GM21717 (cell line): ENCODE measurements around the gene MYO1E.
"Not testable (repeated sequence)": the region's sequence is repeated elsewhere in the genome, so short reads cannot be mapped to it uniquely, and the experiment has no call there.

ENCODE experiments used
- ATAC-seq: cut with Tn5 transposase; IDR thresholded peaks from one replicate; pipeline ENCODE4 v1.9.1; 2021; ENCODE audit warnings: mild to moderate bottlenecking, moderate library complexity; ENCODE audit not compliant: unreplicated experiment

The MYO1E gene

GRCh38 chr15:59174151-59174834, 198.4 kb downstream of the MYO1E start:
- ATAC-seq: no peak

- no peak for ATAC-seq
Measured at GRCh38 chr15:59173194-59173593, 199.5 kb downstream of the MYO1E start.

- ATAC-seq: no peak
Measured at GRCh38 chr15:59172289-59172901, 200.3 kb downstream of the MYO1E start.

GRCh38 chr15:59171067-59171397, 201.6 kb downstream of the MYO1E start:
- ATAC-seq: no peak

- no peak for ATAC-seq
Measured at GRCh38 chr15:59170295-59171066, 202.2 kb downstream of the MYO1E start.

- no peak for ATAC-seq
Measured at GRCh38 chr15:59169251-59169708, 203.4 kb downstream of the MYO1E start.

- no peak for ATAC-seq
Measured at GRCh38 chr15:59168536-59168935, 204.1 kb downstream of the MYO1E start.

GRCh38 chr15:59166601-59167265, 205.9 kb downstream of the MYO1E start:
- ATAC-seq: no peak

GRCh38 chr15:59166166-59166565, 206.5 kb downstream of the MYO1E start:
- ATAC-seq: no peak

- no peak for ATAC-seq
Measured at GRCh38 chr15:59165726-59166125, 206.9 kb downstream of the MYO1E start.

- ATAC-seq: not testable (repeated sequence)
Measured at GRCh38 chr15:59162080-59162479, 210.6 kb downstream of the MYO1E start.

GRCh38 chr15:59160880-59161593, 211.6 kb downstream of the MYO1E start:
- no peak for ATAC-seq

GRCh38 chr15:59159210-59159609, 213.5 kb downstream of the MYO1E start:
- ATAC-seq: no peak

GRCh38 chr15:59158701-59159034, 214.0 kb downstream of the MYO1E start:
- ATAC-seq: no peak

- no peak for ATAC-seq
Measured at GRCh38 chr15:59157840-59158700, 214.6 kb downstream of the MYO1E start.

GRCh38 chr15:59157396-59157795, 215.3 kb downstream of the MYO1E start:
- no peak for ATAC-seq

GRCh38 chr15:59155431-59155830, 217.2 kb downstream of the MYO1E start:
- no peak for ATAC-seq

GRCh38 chr15:59154243-59154642, 218.4 kb downstream of the MYO1E start:
- no peak for ATAC-seq

GRCh38 chr15:59153466-59153865, 219.2 kb downstream of the MYO1E start:
- ATAC-seq: no peak
